ENCODE data around the gene DMBX1. TPM values are rescaled to one million over a fixed set of nuclear protein-coding genes. Genes with fewer than 3 reads are reported as not detected.

The DMBX1 gene
- total RNA-seq, 1 experiment from 2014 or later, result 0.79 TPM

DNA sequence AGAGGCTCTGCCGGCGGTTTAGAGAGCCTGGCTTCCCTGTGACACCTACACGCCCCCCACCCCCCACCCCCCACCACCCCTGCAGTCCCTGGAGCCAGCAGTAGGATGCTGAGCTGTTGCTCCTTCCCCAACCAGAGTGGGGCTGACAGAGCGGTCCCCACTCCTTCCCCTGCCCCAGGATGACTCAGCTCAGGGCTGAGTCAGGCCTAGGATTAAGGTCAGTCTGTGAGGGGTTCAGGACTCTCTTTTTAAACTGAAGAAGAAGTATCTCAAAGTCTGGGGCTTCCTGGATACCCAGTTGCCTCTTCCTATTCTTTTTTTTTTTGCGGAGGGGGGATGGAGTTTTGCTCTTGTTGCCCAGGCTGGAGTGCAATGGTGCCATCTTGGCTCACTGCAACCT, 19.1 kb downstream of the DMBX1 start:
- Histone ChIP-seq H3K9me3 (ENCODE audit: insufficient read depth, low read depth) (no peaks in the 10 kb centered on the region), H3K27ac (no peak overlapping the region), H3K4me2 (no peak overlapping the region), H3K4me1 (replicated peaks; ENCODE audit: insufficient read depth) (no peaks in the 10 kb centered on the region), H3K27me3 (ENCODE audit: insufficient read depth, low read depth) (no peaks in the 10 kb centered on the region), H3F3A (ENCODE audit: insufficient read depth, low read depth) (no peaks in the 10 kb centered on the region), H2AFZ (no peak overlapping the region), H3K36me3 (ENCODE audit: low read depth) (no peaks in the 10 kb centered on the region), H4K20me1 (ENCODE audit: insufficient read depth) (no peaks in the 10 kb centered on the region), H3K4me3 (no peak overlapping the region), H3K9me2 (ENCODE audit: insufficient read depth) (no peaks in the 10 kb centered on the region), H3K79me2 (ENCODE audit: low read depth) (no peaks in the 10 kb centered on the region)
- POLR2A ChIA-PET (ENCODE audit: unreplicated experiment), result no interaction called here
- no peak for DNase-seq
- CTCF ChIA-PET, result interaction anchor here (0.7 kb wide), 1 partner anchor 40 kb away, joined by 4 read pairs; no protein-coding TSS in a partner anchor
- BruUV-seq (replicated peaks), result no TSS peak
- intact Hi-C loops (cut with micrococcal nuclease; ENCODE audit: unreplicated experiment), result no loop called here
- TF ChIP-seq, protein P1, sequence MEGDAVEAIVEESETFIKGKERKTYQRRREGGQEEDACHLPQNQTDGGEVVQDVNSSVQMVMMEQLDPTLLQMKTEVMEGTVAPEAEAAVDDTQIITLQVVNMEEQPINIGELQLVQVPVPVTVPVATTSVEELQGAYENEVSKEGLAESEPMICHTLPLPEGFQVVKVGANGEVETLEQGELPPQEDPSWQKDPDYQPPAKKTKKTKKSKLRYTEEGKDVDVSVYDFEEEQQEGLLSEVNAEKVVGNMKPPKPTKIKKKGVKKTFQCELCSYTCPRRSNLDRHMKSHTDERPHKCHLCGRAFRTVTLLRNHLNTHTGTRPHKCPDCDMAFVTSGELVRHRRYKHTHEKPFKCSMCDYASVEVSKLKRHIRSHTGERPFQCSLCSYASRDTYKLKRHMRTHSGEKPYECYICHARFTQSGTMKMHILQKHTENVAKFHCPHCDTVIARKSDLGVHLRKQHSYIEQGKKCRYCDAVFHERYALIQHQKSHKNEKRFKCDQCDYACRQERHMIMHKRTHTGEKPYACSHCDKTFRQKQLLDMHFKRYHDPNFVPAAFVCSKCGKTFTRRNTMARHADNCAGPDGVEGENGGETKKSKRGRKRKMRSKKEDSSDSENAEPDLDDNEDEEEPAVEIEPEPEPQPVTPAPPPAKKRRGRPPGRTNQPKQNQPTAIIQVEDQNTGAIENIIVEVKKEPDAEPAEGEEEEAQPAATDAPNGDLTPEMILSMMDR (conservative IDR thresholded peaks at IDR 0.05), result no peak

DNA sequence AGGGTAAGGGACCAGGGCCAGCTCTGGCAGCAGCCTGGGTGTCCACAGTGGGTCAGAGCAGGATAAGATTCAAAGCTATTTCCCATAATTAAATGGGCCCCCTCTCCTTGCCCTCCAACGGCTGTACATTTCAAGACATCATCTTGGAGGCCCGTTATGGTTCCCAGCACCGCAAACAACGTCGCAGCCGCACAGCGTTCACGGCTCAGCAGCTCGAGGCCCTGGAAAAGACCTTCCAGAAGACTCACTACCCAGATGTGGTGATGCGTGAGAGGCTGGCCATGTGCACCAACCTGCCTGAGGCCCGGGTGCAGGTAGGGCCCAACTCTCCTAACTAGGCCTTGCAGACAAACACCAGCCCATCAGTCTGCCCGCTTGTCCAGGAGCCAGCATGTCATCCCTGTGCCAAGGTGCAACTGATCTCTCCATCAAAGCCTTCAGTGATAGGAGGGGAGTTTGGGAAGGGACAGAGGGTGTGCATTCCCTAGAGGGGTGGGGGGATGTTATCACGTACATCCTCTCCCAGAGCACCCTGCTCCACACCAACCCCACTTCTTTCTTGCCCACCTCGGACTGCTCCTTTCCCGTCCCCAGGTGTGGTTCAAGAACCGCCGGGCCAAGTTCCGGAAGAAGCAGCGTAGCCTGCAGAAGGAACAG, 20.8 kb downstream of the DMBX1 start:
- H3K27ac ChIP-seq, result no peak overlapping the region
- POLR2A ChIA-PET (ENCODE audit: unreplicated experiment), result no interaction called here
- DNase-seq, result no peak
- TF ChIP-seq EZH2 (IDR thresholded peaks at IDR 0.05; ENCODE audit: low read depth), result no peak
- TF ChIP-seq, protein P1 (conservative IDR thresholded peaks at IDR 0.05), result no peak
- no peaks in the 10 kb centered on the region for H4K20me1 ChIP-seq (ENCODE audit: insufficient read depth)
- CTCF ChIA-PET, result no interaction called here
- no peak overlapping the region for H3K4me2 ChIP-seq
- no peaks in the 10 kb centered on the region for H3F3A ChIP-seq (ENCODE audit: insufficient read depth, low read depth)
- H3K4me1 ChIP-seq (replicated peaks; ENCODE audit: insufficient read depth), result peaks cover 2% of the 10 kb centered on the region
- no peaks in the 10 kb centered on the region for H3K9me3 ChIP-seq (ENCODE audit: insufficient read depth, low read depth)
- H2AFZ ChIP-seq, result no peak overlapping the region
- no peaks in the 10 kb centered on the region for H3K79me2 ChIP-seq (ENCODE audit: low read depth)
- intact Hi-C loops (cut with micrococcal nuclease; ENCODE audit: unreplicated experiment), result no loop called here
- H3K36me3 ChIP-seq (ENCODE audit: low read depth), result no peaks in the 10 kb centered on the region
- no TSS peak for BruUV-seq (replicated peaks)
- H3K27me3 ChIP-seq (ENCODE audit: insufficient read depth, low read depth), result no peaks in the 10 kb centered on the region
- H3K4me3 ChIP-seq, result no peak overlapping the region
- no peaks in the 10 kb centered on the region for H3K9me2 ChIP-seq (ENCODE audit: insufficient read depth)

DNA sequence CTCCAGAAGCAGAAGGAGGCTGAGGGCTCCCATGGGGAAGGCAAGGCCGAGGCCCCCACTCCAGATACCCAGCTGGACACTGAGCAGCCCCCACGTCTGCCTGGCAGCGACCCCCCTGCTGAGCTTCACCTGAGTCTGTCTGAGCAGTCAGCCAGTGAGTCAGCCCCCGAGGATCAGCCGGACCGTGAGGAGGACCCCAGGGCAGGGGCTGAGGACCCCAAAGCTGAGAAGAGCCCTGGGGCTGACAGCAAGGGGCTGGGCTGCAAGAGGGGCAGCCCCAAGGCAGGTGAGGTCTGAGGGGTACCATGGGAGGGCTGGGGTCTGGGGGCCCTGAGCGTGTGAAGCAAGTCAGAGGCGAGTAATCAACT, 21.3 kb downstream of the DMBX1 start:
- H3K9me3 ChIP-seq (ENCODE audit: insufficient read depth, low read depth), result no peaks in the 10 kb centered on the region
- no peak overlapping the region for H3K4me2 ChIP-seq
- ChIA-PET POLR2A (ENCODE audit: unreplicated experiment) (interaction anchor here (0.5 kb wide), 1 partner anchor 9 kb away, joined by 3 read pairs; no protein-coding TSS in a partner anchor), CTCF (no interaction called here)
- no peaks in the 10 kb centered on the region for H4K20me1 ChIP-seq (ENCODE audit: insufficient read depth)
- H3K4me3 ChIP-seq, result no peak overlapping the region
- H3K4me1 ChIP-seq (replicated peaks; ENCODE audit: insufficient read depth), result peaks cover 7% of the 10 kb centered on the region
- no peak overlapping the region for H2AFZ ChIP-seq
- no peaks in the 10 kb centered on the region for H3K27me3 ChIP-seq (ENCODE audit: insufficient read depth, low read depth)
- no TSS peak for BruUV-seq (replicated peaks)
- H3K27ac ChIP-seq, result no peak overlapping the region
- no peaks in the 10 kb centered on the region for H3K79me2 ChIP-seq (ENCODE audit: low read depth)
- H3K36me3 ChIP-seq (ENCODE audit: low read depth), result no peaks in the 10 kb centered on the region
- H3K9me2 ChIP-seq (ENCODE audit: insufficient read depth), result no peaks in the 10 kb centered on the region
- no peak for DNase-seq
- intact Hi-C loops (cut with micrococcal nuclease; ENCODE audit: unreplicated experiment), result no loop called here
- no peak for TF ChIP-seq EZH2 (IDR thresholded peaks at IDR 0.05; ENCODE audit: low read depth)
- TF ChIP-seq, protein P1 (conservative IDR thresholded peaks at IDR 0.05), result no peak
- peaks cover 1% of the 10 kb centered on the region; the same call in 1 of the 2 replicates for H3F3A ChIP-seq (ENCODE audit: insufficient read depth, low read depth)
